ENCODE results near the gene HERC4.
"Not testable (repeated sequence)": the region's sequence is repeated elsewhere in the genome, so short reads cannot be mapped to it uniquely, and the experiment has no call there.

HERC4 gene

GRCh38 chr10:67878133-67878532 lies 196.9 kb downstream of the HERC4 start:
- no peak for DNase-seq (ENCODE audit: low spot score)

GRCh38 chr10:67877421-67877820 lies 197.7 kb downstream of the HERC4 start:
- not testable (repeated sequence) for DNase-seq (ENCODE audit: low spot score)

GRCh38 chr10:67875340-67876238 lies 199.5 kb downstream of the HERC4 start:
- DNase-seq (ENCODE audit: low spot score): no peak

Measured in RKO (cell line).